ENCODE measurements around the gene ZNF521. TPM values are rescaled to one million over a fixed set of nuclear protein-coding genes. Genes with fewer than 3 reads are reported as not detected.
"Not testable (repeated sequence)": the region's sequence is repeated elsewhere in the genome, so short reads cannot be mapped to it uniquely, and the experiment has no call there.

Gene ZNF521
- total RNA-seq, 1 experiment from 2014 or later = not detected

DNA sequence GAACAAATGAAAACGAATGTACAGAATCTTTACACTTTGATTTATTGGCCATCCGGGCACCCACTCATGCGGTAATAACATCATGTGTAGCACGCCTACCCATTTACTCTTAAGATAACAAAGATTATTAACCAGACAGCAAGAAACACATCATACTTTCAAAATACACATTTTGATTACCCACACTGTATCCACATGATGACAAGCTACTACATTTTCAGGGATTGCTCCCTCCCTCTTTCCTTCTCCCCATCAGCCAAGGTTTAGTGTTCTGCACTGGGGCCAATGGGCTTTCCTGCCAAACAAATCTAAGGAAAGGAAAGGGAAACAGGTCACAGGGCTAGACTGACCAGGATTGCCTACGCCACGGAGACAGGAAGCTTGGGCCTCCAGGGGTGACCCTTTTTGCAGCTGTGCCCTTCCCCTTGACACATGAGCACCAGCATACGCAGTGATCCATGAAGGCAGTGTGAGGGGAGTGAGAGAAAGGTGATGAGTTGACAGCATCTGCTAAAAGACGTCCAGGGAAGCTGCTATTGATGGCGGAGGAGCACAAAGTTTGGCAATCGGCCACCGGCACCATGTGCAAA, 76.5 kb downstream of the ZNF521 start:
- H3F3A ChIP-seq (ENCODE audit: insufficient read depth, low read depth) = no peaks in the 10 kb centered on the region
- no TSS peak for BruUV-seq (replicated peaks)
- H3K4me2 ChIP-seq = no peak overlapping the region
- no peak overlapping the region for H3K27ac ChIP-seq
- no peak for TF ChIP-seq EZH2 (IDR thresholded peaks at IDR 0.05; ENCODE audit: low read depth)
- ChIA-PET POLR2A (ENCODE audit: unreplicated experiment) (no interaction called here), CTCF (no interaction called here)
- H3K4me3 ChIP-seq = no peak overlapping the region
- no peaks in the 10 kb centered on the region for H4K20me1 ChIP-seq (ENCODE audit: insufficient read depth)
- H3K79me2 ChIP-seq (ENCODE audit: low read depth) = no peaks in the 10 kb centered on the region
- H3K27me3 ChIP-seq (ENCODE audit: insufficient read depth, low read depth) = no peaks in the 10 kb centered on the region
- no peak overlapping the region for H2AFZ ChIP-seq
- H3K9me2 ChIP-seq (ENCODE audit: insufficient read depth) = no peaks in the 10 kb centered on the region
- no peak for DNase-seq
- intact Hi-C loops (cut with micrococcal nuclease; ENCODE audit: unreplicated experiment) = no loop called here
- H3K9me3 ChIP-seq (ENCODE audit: insufficient read depth, low read depth) = no peaks in the 10 kb centered on the region
- H3K4me1 ChIP-seq (replicated peaks; ENCODE audit: insufficient read depth) = no peaks in the 10 kb centered on the region
- H3K36me3 ChIP-seq (ENCODE audit: low read depth) = no peaks in the 10 kb centered on the region

DNA sequence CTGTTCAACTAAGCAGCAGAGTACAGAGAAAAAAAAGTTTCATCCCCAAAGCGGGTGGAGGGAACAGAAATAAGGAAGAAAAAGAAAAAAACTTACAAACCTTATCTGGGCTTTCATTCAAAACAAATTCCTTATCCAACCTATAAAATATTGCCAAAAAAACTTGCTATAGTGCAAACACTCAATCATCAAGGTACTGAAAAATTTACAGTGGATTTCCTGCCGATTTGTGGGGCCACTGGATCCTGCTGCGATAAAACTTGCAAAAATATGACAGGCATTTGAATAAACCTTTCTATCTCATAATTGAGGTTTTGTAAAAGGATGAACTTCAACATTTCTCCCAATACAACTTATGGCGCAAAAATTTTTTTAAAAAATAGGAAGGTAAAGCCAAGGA, 77.0 kb downstream of the ZNF521 start:
- BruUV-seq (replicated peaks) = no TSS peak

DNA sequence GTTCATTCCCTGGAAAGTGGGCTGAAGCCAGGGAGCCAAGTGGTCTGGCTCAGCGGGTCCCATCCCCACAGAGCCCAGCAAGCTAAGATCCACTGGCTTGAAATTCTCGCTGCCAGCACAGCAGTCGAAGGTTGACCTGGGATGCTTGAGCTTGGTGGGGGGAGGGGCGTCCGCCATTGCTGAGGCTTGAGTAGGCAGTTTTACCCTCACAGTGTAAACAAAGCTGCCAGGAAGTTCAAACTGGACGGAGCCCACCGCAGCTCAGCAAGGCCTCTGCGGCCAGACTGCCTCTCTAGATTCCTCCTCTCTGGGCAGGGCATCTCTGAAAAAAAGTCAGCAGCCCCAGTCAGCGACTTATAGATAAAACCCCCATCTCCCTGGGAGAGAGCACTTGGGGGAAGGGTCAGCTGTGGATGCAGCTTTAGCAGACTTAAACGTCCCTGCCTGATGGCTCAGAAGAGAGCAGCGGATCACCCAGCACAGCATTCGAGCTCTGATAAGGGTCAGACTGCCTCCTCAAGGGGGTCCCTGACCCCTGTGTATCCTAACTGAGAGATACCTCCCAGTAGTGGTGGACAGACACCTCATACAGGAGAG, 84.9 kb downstream of the ZNF521 start:
- H3K4me1 ChIP-seq (replicated peaks; ENCODE audit: insufficient read depth); H3K9me3 ChIP-seq (ENCODE audit: insufficient read depth, low read depth); H3K79me2 ChIP-seq (ENCODE audit: low read depth); H3K36me3 ChIP-seq (ENCODE audit: low read depth); CTCF ChIA-PET; H3K27ac ChIP-seq; DNase-seq; POLR2A ChIA-PET (ENCODE audit: unreplicated experiment); intact Hi-C loops (cut with micrococcal nuclease; ENCODE audit: unreplicated experiment); H3K9me2 ChIP-seq (ENCODE audit: insufficient read depth); H3F3A ChIP-seq (ENCODE audit: insufficient read depth, low read depth); H3K4me2 ChIP-seq; H4K20me1 ChIP-seq (ENCODE audit: insufficient read depth); H2AFZ ChIP-seq; H3K27me3 ChIP-seq (ENCODE audit: insufficient read depth, low read depth); H3K4me3 ChIP-seq; BruUV-seq (replicated peaks): not testable (repeated sequence)

More for the DNA sequence above, 77.0 kb downstream of the ZNF521 start:
- Histone ChIP-seq H3K27me3 (ENCODE audit: insufficient read depth, low read depth) (no peaks in the 10 kb centered on the region), H3K36me3 (ENCODE audit: low read depth) (no peaks in the 10 kb centered on the region), H3F3A (ENCODE audit: insufficient read depth, low read depth) (no peaks in the 10 kb centered on the region), H3K4me1 (replicated peaks; ENCODE audit: insufficient read depth) (no peaks in the 10 kb centered on the region), H3K4me3 (no peak overlapping the region), H3K4me2 (no peak overlapping the region), H3K79me2 (ENCODE audit: low read depth) (no peaks in the 10 kb centered on the region), H3K9me3 (ENCODE audit: insufficient read depth, low read depth) (no peaks in the 10 kb centered on the region), H3K9me2 (ENCODE audit: insufficient read depth) (no peaks in the 10 kb centered on the region), H2AFZ (no peak overlapping the region), H4K20me1 (ENCODE audit: insufficient read depth) (no peaks in the 10 kb centered on the region), H3K27ac (no peak overlapping the region)
- POLR2A ChIA-PET (ENCODE audit: unreplicated experiment) = no interaction called here
- CTCF ChIA-PET = no interaction called here
- TF ChIP-seq EZH2 (IDR thresholded peaks at IDR 0.05; ENCODE audit: low read depth) = no peak
- TF ChIP-seq, protein P1, sequence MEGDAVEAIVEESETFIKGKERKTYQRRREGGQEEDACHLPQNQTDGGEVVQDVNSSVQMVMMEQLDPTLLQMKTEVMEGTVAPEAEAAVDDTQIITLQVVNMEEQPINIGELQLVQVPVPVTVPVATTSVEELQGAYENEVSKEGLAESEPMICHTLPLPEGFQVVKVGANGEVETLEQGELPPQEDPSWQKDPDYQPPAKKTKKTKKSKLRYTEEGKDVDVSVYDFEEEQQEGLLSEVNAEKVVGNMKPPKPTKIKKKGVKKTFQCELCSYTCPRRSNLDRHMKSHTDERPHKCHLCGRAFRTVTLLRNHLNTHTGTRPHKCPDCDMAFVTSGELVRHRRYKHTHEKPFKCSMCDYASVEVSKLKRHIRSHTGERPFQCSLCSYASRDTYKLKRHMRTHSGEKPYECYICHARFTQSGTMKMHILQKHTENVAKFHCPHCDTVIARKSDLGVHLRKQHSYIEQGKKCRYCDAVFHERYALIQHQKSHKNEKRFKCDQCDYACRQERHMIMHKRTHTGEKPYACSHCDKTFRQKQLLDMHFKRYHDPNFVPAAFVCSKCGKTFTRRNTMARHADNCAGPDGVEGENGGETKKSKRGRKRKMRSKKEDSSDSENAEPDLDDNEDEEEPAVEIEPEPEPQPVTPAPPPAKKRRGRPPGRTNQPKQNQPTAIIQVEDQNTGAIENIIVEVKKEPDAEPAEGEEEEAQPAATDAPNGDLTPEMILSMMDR (conservative IDR thresholded peaks at IDR 0.05) = no peak
- intact Hi-C loops (cut with micrococcal nuclease; ENCODE audit: unreplicated experiment) = no loop called here
- no peak for DNase-seq

DNA sequence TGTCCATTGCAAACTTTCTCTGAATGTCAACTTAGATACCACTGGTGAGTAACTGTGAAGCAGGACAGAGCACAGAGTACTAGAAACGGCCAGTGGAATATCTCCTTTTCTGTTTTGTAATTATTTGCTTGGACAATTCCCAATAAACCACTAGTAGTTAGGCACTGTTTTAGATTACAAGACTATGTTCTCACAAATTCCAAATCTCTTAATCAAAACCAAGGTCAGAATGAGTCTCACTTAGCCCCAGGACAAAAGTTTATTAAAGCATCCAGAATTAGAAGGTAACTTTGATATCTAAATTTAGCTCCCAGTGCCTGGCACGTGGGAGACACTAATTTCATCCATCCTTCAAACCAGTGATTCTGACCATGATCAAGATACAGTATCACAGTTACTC, 89.0 kb downstream of the ZNF521 start:
- TF ChIP-seq, protein P1 (conservative IDR thresholded peaks at IDR 0.05) = no peak
- TF ChIP-seq EZH2 (IDR thresholded peaks at IDR 0.05; ENCODE audit: low read depth) = no peak
- no peaks in the 10 kb centered on the region for H3K4me1 ChIP-seq (replicated peaks; ENCODE audit: insufficient read depth)
- H4K20me1 ChIP-seq (ENCODE audit: insufficient read depth) = no peaks in the 10 kb centered on the region
- intact Hi-C loops (cut with micrococcal nuclease; ENCODE audit: unreplicated experiment) = no loop called here
- no peaks in the 10 kb centered on the region for H3K9me2 ChIP-seq (ENCODE audit: insufficient read depth)
- H3K9me3 ChIP-seq (ENCODE audit: insufficient read depth, low read depth) = no peaks in the 10 kb centered on the region
- DNase-seq = no peak
- no peaks in the 10 kb centered on the region for H3K27me3 ChIP-seq (ENCODE audit: insufficient read depth, low read depth)
- H3K27ac ChIP-seq = no peak overlapping the region
- H3K4me3 ChIP-seq = no peak overlapping the region
- H3K36me3 ChIP-seq (ENCODE audit: low read depth) = no peaks in the 10 kb centered on the region
- POLR2A ChIA-PET (ENCODE audit: unreplicated experiment) = no interaction called here
- H3K79me2 ChIP-seq (ENCODE audit: low read depth) = no peaks in the 10 kb centered on the region
- CTCF ChIA-PET = no interaction called here
- H3F3A ChIP-seq (ENCODE audit: insufficient read depth, low read depth) = no peaks in the 10 kb centered on the region
- BruUV-seq (replicated peaks) = no TSS peak
- no peak overlapping the region for H3K4me2 ChIP-seq
- no peak overlapping the region for H2AFZ ChIP-seq

Measured in PC-9 (cell line).